ENCODE results near the gene EEIG1. TPM values are rescaled to one million over a fixed set of nuclear protein-coding genes. Genes with fewer than 3 reads are reported as not detected.

Gene EEIG1
- total RNA-seq, 3 donors from 2014 or later: 7.7 to 32.1 (median 19.7) TPM

GRCh38 chr9:127975376-127976315, 5.1 kb downstream of the EEIG1 start:
- Histone ChIP-seq H3K4me1 (peaks cover 31 to 69% of the 10 kb centered on the region in 2 donors), H3K36me3 (no peaks in the 10 kb centered on the region), H3K4me3 (peak overlapping the region in 2 of 3 donors; percentile 7 to 93), H3K27me3 (no peaks in the 10 kb centered on the region), H3K9me3 (no peaks in the 10 kb centered on the region), H3K27ac (peak overlapping the region; percentile 98 to 99)
- intact Hi-C loops (cut with DNase I; ENCODE audit: low total_unique reads): loop anchor here (10.0 kb wide), 1 partner anchor 109 kb away; no protein-coding TSS in a partner anchor
- DNase-seq (ENCODE audit: low spot score in 2 of 2): no peak
- TF ChIP-seq POLR2AphosphoS5 (IDR thresholded peaks at IDR 0.05) (no peak), POLR2A (IDR thresholded peaks at IDR 0.05) (no peak), CTCF (IDR thresholded peaks at IDR 0.05) (no peak)

- Histone ChIP-seq H3K4me3 (peak overlapping the region in 2 of 3 donors; percentile 7 to 50), H3K9me3 (no peaks in the 10 kb centered on the region), H3K36me3 (no peaks in the 10 kb centered on the region), H3K27me3 (no peaks in the 10 kb centered on the region), H3K4me1 (peaks cover 31 to 69% of the 10 kb centered on the region in 2 donors), H3K27ac (peak overlapping the region; percentile 98 to 99)
- no peak for DNase-seq (ENCODE audit: low spot score in 2 of 2)
- no peak for TF ChIP-seq POLR2A (IDR thresholded peaks at IDR 0.05)
- peak in 1 of 3 donors; percentile 37 for TF ChIP-seq POLR2AphosphoS5 (IDR thresholded peaks at IDR 0.05)
- intact Hi-C loops (cut with DNase I; ENCODE audit: low total_unique reads): loop anchor here (1.0 to 10.0 kb wide), 2 partner anchors 28 to 110 kb away; no protein-coding TSS in a partner anchor
These were observed 6.0 kb downstream of the EEIG1 start for GRCh38 chr9:127974769-127975261.

GRCh38 chr9:127974001-127974768, 6.6 kb downstream of the EEIG1 start:
- H3K9me3 ChIP-seq: no peaks in the 10 kb centered on the region
- TF ChIP-seq CTCF (IDR thresholded peaks at IDR 0.05) (no peak), POLR2AphosphoS5 (IDR thresholded peaks at IDR 0.05) (no peak), POLR2A (IDR thresholded peaks at IDR 0.05) (no peak)
- no peaks in the 10 kb centered on the region for H3K27me3 ChIP-seq
- H3K27ac ChIP-seq: peak overlapping the region; percentile 98 to 99
- H3K4me1 ChIP-seq: peaks cover 37 to 75% of the 10 kb centered on the region in 2 donors
- peak overlapping the region in 1 of 3 donors; percentile 50 for H3K4me3 ChIP-seq
- no peak for DNase-seq (ENCODE audit: low spot score in 2 of 2)
- H3K36me3 ChIP-seq: no peaks in the 10 kb centered on the region
- intact Hi-C loops (cut with DNase I; ENCODE audit: low total_unique reads): loop anchor here (1.0 to 10.0 kb wide), 2 partner anchors 29 to 111 kb away; no protein-coding TSS in a partner anchor

- H3K4me1 ChIP-seq: peaks cover 38 to 83% of the 10 kb centered on the region in 2 donors
- intact Hi-C loops (cut with DNase I; ENCODE audit: low total_unique reads): loop anchor here (10.0 kb wide), 1 partner anchor 111 kb away; no protein-coding TSS in a partner anchor
- TF ChIP-seq CTCF (IDR thresholded peaks at IDR 0.05): peak in 1 of 3 donors; percentile 23
- TF ChIP-seq POLR2AphosphoS5 (IDR thresholded peaks at IDR 0.05): no peak
- no peaks in the 10 kb centered on the region for H3K27me3 ChIP-seq
- H3K36me3 ChIP-seq: no peaks in the 10 kb centered on the region
- no peaks in the 10 kb centered on the region for H3K9me3 ChIP-seq
- peak in 1 of 2 donors; percentile 74 for DNase-seq (ENCODE audit: low spot score in 2 of 2)
- peak overlapping the region in 2 of 3 donors; percentile 8 to 50 for H3K4me3 ChIP-seq
- peak overlapping the region; percentile 98 to 99 for H3K27ac ChIP-seq
These were observed 7.4 kb downstream of the EEIG1 start for GRCh38 chr9:127973169-127974000.
